RWPE2 (cell line): ENCODE measurements around the gene CDH20.

ENCODE experiments used
- ATAC-seq: fragments of 200-7000 bp; cut with Tn5 transposase; 3 replicates; pipeline ENCODE4 v1.9.1; 2021; ENCODE audit warnings: low read depth
- DNase-seq: peaks from one replicate; pipeline ENCODE4 v3.0.0-alpha.2; 2020; ENCODE audit warnings: low spot score
- H3K27ac ChIP-seq: fragments of 450-650 bp; 2 replicates; pipeline ENCODE4 v1.5.1; 2017; ENCODE audit warnings: mild to moderate bottlenecking; ENCODE audit not compliant: poor library complexity, severe bottlenecking
- H3K27me3 ChIP-seq: fragments of 250-450 bp; sonication (Bioruptor Pico); 2 replicates; pipeline ENCODE4 v1.5.1; 2021; ENCODE audit warnings: mild to moderate bottlenecking, moderate library complexity; ENCODE audit not compliant: insufficient read depth, poor library complexity, severe bottlenecking
- H3K36me3 ChIP-seq: fragments of 250-450 bp; sonication (Bioruptor Pico); 2 replicates; pipeline ENCODE4 v1.5.1; 2020; ENCODE audit warnings: low read depth, mild to moderate bottlenecking, moderate library complexity
- H3K4me1 ChIP-seq: fragments of 250-450 bp; sonication (Bioruptor Pico); 2 replicates; pipeline ENCODE4 v1.5.1; 2021; ENCODE audit warnings: mild to moderate bottlenecking, moderate library complexity; ENCODE audit not compliant: insufficient read depth, poor library complexity, severe bottlenecking
- H3K4me3 ChIP-seq: fragments of 250-450 bp; sonication (Bioruptor Pico); 2 replicates; pipeline ENCODE4 v1.5.1; 2021; ENCODE audit warnings: mild to moderate bottlenecking, moderate library complexity; ENCODE audit not compliant: severe bottlenecking
- H3K9me3 ChIP-seq: fragments of 250-450 bp; sonication (Bioruptor Pico); 2 replicates; pipeline ENCODE4 v1.5.1; 2021; ENCODE audit warnings: mild to moderate bottlenecking, moderate library complexity; ENCODE audit not compliant: severe bottlenecking
- TF ChIP-seq, protein P1 (sequence below): fragments of 450-650 bp; IDR thresholded peaks from one replicate; pipeline ENCODE4 v1.5.1; 2017; ENCODE audit warnings: mild to moderate bottlenecking, moderate library complexity; ENCODE audit not compliant: poor library complexity, severe bottlenecking

CDH20 gene

GRCh38 chr18:61402726-61403125 is 69.5 kb downstream of the CDH20 start:
- Histone ChIP-seq H3K9me3 (no peaks in the 10 kb centered on the region), H3K27ac (no peak overlapping the region), H3K36me3 (no peaks in the 10 kb centered on the region), H3K4me3 (no peak overlapping the region), H3K27me3 (no peaks in the 10 kb centered on the region), H3K4me1 (no peaks in the 10 kb centered on the region)
- ATAC-seq (no peak), DNase-seq (no peak)
- TF ChIP-seq, protein P1, sequence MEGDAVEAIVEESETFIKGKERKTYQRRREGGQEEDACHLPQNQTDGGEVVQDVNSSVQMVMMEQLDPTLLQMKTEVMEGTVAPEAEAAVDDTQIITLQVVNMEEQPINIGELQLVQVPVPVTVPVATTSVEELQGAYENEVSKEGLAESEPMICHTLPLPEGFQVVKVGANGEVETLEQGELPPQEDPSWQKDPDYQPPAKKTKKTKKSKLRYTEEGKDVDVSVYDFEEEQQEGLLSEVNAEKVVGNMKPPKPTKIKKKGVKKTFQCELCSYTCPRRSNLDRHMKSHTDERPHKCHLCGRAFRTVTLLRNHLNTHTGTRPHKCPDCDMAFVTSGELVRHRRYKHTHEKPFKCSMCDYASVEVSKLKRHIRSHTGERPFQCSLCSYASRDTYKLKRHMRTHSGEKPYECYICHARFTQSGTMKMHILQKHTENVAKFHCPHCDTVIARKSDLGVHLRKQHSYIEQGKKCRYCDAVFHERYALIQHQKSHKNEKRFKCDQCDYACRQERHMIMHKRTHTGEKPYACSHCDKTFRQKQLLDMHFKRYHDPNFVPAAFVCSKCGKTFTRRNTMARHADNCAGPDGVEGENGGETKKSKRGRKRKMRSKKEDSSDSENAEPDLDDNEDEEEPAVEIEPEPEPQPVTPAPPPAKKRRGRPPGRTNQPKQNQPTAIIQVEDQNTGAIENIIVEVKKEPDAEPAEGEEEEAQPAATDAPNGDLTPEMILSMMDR: no peak

DNA sequence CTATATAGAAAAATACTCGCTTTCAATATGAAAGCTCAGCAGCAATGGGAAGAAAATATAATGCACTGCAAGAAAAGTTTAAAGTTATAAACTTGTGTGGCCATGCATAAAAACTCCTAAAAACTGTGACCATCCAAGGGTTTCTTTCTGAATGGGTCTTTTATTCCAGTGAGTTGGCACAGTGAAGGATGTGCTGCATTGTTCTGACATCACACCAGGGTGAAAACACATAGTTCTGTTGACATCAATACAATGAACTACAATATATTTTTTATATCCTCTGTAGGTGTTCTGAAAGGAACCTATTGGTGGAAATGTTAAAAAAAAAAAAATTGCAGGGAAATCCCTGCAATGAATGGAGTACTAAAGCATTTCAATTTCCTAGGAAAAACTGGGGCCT is 80.2 kb downstream of the CDH20 start:
- ATAC-seq (no peak), DNase-seq (no peak)
- H3K27me3 ChIP-seq: no peaks in the 10 kb centered on the region
- H3K4me1 ChIP-seq: no peaks in the 10 kb centered on the region
- H3K4me3 ChIP-seq: no peak overlapping the region
- H3K9me3 ChIP-seq: no peaks in the 10 kb centered on the region
- TF ChIP-seq, protein P1: no peak
- no peaks in the 10 kb centered on the region for H3K36me3 ChIP-seq
- H3K27ac ChIP-seq: no peak overlapping the region

DNA sequence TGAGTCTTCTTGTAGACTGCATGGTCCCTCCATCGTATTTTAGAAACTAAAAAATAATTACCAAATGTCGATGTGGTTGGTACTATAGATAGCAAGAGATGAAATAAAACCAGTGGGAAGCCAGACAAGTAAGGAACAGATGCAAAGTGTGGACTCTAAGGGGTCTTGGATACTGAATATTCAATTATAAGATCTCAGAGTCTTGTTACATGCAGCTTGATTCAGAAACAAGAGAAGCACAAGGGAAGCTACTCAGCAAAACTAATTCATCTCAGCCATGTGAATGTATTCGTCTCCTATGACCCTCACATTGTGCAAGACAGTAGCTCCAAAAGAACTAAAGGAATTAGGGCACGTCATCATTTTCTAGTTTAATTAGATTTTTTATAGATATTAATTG is 80.9 kb downstream of the CDH20 start:
- Histone ChIP-seq H3K4me1 (no peaks in the 10 kb centered on the region), H3K36me3 (no peaks in the 10 kb centered on the region), H3K27me3 (no peaks in the 10 kb centered on the region), H3K4me3 (no peak overlapping the region), H3K27ac (no peak overlapping the region), H3K9me3 (no peaks in the 10 kb centered on the region)
- ATAC-seq: no peak
- TF ChIP-seq, protein P1: no peak
- DNase-seq: no peak

GRCh38 chr18:61419763-61420162 is 86.5 kb downstream of the CDH20 start:
- Histone ChIP-seq H3K9me3 (no peaks in the 10 kb centered on the region), H3K4me3 (no peak overlapping the region), H3K36me3 (no peaks in the 10 kb centered on the region), H3K27ac (no peak overlapping the region), H3K4me1 (no peaks in the 10 kb centered on the region), H3K27me3 (no peaks in the 10 kb centered on the region)
- TF ChIP-seq, protein P1: no peak
- no peak for DNase-seq
- no peak for ATAC-seq

- Histone ChIP-seq H3K4me1 (no peaks in the 10 kb centered on the region), H3K9me3 (no peaks in the 10 kb centered on the region), H3K4me3 (no peak overlapping the region), H3K36me3 (no peaks in the 10 kb centered on the region), H3K27me3 (no peaks in the 10 kb centered on the region), H3K27ac (no peak overlapping the region)
- no peak for DNase-seq
- no peak for ATAC-seq
- TF ChIP-seq, protein P1: no peak
These were observed 87.1 kb downstream of the CDH20 start for GRCh38 chr18:61420218-61420885.
